Glutamatergic neuron (in vitro differentiated cells): Measurements from ENCODE around the gene VSIG4. TPM values are rescaled to one million over a fixed set of nuclear protein-coding genes. Genes with fewer than 3 reads are reported as not detected.

Experiments
- DNase-seq: peaks from one replicate; pipeline ENCODE4 v3.0.0; 2022
- H3K27ac Mint-ChIP-seq: one replicate; pipeline ENCODE4 v1.8.0; 2020; ENCODE audit warnings: mild to moderate bottlenecking, mixed read lengths, inconsistent platforms; ENCODE audit not compliant: unreplicated experiment
- H3K27me3 Mint-ChIP-seq: one replicate; pipeline ENCODE4 v1.8.0; 2020; ENCODE audit warnings: mild to moderate bottlenecking, moderate library complexity, mixed read lengths, inconsistent platforms; ENCODE audit not compliant: unreplicated experiment
- H3K36me3 Mint-ChIP-seq: one replicate; pipeline ENCODE4 v1.8.0; 2020; ENCODE audit warnings: mild to moderate bottlenecking, mixed read lengths, inconsistent platforms; ENCODE audit not compliant: unreplicated experiment
- H3K4me1 Mint-ChIP-seq: one replicate; pipeline ENCODE4 v1.8.0; 2020; ENCODE audit warnings: mild to moderate bottlenecking, low read depth, mixed read lengths, inconsistent platforms; ENCODE audit not compliant: unreplicated experiment
- H3K4me3 Mint-ChIP-seq: one replicate; pipeline ENCODE4 v1.8.0; 2020; ENCODE audit warnings: mild to moderate bottlenecking, mixed read lengths, inconsistent platforms; ENCODE audit not compliant: unreplicated experiment
- H3K9me3 Mint-ChIP-seq: one replicate; pipeline ENCODE4 v1.8.0; 2020; ENCODE audit warnings: mild to moderate bottlenecking, moderate library complexity, mixed read lengths, inconsistent platforms; ENCODE audit not compliant: unreplicated experiment
- total RNA-seq: library from RNA; stranded (reverse); fragmentation: NEBNext Ultra II Directional; extraction: Animal tissue kit (Norgen Biotek cat#: 25700); gene quantifications from one replicate; pipeline ENCODE4 v1.2.1, GENCODE V29; 2021; ENCODE audit not compliant: unreplicated experiment
- TF ChIP-seq, protein P1 (sequence below): fragments of 200-600 bp; sonication (generic); IDR thresholded peaks from one replicate; pipeline ENCODE4 v1.5.0; 2021; ENCODE audit not compliant: partially characterized antibody, unreplicated experiment

The VSIG4 gene
- total RNA-seq, 1 donor from 2014 or later = not detected

DNA sequence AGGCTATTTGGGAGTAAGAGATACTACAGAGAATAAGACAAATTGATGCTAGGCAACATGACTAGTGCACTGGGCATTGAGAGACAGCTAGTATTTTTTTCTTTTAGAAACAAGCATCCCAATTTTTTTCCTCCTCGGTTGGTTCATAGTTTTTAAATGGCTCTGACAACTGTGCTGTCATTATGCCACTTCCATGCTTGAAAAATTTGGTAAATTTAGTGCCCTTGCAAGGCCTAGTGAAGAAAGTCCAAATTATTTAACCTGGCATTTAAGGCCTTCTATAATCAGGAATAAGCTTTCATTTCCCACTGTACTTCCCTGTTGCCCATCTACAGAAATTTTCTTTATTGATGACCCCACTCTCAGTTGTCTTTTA, 15.8 kb downstream of the VSIG4 start:
- Mint-ChIP-seq H3K36me3 (no peaks in the 10 kb centered on the region), H3K9me3 (no peaks in the 10 kb centered on the region), H3K4me3 (no peak overlapping the region), H3K4me1 (no peaks in the 10 kb centered on the region), H3K27ac (no peak overlapping the region), H3K27me3 (peaks cover 2% of the 10 kb centered on the region)
- no peak for DNase-seq
- TF ChIP-seq, protein P1, sequence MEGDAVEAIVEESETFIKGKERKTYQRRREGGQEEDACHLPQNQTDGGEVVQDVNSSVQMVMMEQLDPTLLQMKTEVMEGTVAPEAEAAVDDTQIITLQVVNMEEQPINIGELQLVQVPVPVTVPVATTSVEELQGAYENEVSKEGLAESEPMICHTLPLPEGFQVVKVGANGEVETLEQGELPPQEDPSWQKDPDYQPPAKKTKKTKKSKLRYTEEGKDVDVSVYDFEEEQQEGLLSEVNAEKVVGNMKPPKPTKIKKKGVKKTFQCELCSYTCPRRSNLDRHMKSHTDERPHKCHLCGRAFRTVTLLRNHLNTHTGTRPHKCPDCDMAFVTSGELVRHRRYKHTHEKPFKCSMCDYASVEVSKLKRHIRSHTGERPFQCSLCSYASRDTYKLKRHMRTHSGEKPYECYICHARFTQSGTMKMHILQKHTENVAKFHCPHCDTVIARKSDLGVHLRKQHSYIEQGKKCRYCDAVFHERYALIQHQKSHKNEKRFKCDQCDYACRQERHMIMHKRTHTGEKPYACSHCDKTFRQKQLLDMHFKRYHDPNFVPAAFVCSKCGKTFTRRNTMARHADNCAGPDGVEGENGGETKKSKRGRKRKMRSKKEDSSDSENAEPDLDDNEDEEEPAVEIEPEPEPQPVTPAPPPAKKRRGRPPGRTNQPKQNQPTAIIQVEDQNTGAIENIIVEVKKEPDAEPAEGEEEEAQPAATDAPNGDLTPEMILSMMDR = no peak

DNA sequence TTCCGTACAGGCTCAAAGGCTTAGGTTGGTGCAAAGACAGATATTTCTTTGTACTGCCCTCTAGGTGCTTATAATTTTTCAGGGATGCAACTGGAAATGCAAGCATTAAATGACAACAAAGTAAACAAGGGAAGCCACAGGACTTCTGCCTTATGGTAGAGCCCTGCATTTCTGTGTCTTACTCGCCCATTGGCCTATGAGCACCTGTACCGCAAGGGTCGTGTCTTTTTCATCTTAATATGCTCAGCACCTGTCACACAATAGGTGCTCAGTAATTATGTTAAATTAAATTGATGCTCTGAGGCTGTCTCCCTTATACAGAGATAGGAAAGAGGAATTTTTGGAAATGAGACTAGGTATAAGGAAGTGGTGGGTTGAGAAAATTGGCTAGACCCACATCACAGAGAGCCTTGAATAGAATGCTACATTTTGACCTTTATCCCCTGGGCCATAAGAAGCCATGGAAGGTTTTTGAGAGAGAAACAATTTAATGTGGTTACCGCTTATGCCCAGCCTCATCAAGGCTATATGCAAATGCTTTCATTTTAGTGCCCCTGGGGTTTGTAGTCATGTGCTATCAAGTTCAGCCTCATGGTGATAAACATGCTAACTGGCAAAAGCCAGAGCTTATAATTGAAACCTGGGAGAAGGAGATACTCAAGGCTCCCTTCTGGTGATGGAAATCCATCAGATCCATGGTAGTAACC, 16.3 kb downstream of the VSIG4 start:
- Mint-ChIP-seq H3K36me3 (no peaks in the 10 kb centered on the region), H3K9me3 (no peaks in the 10 kb centered on the region), H3K4me1 (no peaks in the 10 kb centered on the region), H3K27ac (no peak overlapping the region), H3K27me3 (peaks cover 2% of the 10 kb centered on the region), H3K4me3 (no peak overlapping the region)
- no peak for DNase-seq
- TF ChIP-seq, protein P1 = no peak

DNA sequence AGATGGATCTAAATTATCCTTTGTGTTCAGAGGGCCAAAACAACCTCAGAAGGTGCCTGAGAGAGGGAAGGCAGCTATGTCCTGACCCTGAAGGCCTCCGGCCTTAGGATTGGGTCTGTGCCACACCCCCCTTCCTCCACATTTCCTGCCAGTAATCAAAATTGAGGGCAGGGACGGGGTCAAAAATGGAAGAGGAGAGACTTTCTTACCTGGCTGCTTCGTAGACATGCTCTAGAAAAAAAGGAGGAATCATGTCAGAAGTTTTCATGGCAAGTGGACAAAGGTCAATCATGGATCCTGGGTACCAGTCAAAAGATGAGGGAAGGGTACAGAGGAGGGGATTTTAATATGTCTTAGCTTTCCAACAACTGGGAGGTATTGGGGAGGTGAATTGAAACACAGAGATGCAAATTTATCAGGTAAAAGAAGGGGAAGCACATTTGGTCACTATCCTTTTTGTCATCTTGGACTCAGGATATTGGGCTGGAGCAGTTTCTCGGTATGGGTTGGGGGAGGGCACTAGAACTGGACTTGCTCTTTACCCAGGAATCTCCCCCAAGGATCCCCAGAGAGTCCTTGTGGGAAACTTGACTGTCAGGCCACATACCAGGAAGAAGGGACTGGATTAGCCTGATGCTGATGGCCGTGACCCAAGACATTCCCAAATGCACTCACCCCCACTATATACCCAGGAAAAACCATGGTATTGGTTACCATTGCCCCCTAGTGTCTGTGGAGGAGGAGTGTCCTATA, 17.1 kb downstream of the VSIG4 start:
- Mint-ChIP-seq H3K4me1 (no peaks in the 10 kb centered on the region), H3K27ac (no peak overlapping the region), H3K36me3 (no peaks in the 10 kb centered on the region), H3K9me3 (no peaks in the 10 kb centered on the region), H3K27me3 (peaks cover 2% of the 10 kb centered on the region), H3K4me3 (no peak overlapping the region)
- no peak for DNase-seq
- TF ChIP-seq, protein P1 = no peak

DNA sequence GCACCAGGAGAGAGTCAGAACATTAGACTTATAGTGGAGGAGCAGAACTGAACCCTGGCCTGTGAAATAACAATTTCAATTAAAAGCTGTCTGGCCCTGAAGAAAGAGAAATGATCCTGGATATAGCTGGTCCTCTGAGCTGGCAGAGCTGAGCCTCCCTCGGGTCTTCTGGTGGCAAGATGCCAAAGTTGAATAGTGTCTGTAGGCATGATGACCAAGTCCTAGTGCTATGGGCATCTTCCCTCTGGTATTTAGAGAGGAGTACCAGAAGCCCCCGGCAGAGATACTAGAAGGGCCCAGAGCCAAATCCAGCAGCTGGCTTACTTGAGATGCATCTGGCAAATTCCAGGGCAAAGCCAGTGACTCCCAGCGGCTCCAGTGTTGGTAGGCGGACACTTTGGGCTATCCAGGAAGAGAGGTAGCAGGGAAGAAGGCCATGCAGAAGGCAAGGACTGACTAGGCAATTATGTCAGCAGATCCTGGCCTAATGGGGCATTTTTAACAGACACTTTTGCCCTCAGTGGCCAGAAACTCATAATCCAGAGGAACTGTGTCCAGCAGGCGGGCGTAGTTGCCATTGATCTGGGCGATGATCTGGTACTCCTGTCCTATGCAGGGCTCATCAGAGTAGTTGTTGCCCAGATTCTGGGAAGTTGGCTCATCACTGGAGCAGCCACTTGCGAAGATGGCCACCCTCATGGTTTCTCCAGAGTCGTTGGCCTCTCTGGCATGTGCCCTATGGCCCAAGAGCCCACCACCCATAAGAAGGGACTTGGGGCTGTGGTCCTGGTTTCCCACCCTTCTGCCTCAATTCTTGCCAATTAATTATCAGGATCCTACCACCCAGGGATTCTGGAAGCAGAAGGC, 17.9 kb downstream of the VSIG4 start:
- H3K27me3 Mint-ChIP-seq = peaks cover 2% of the 10 kb centered on the region
- H3K36me3 Mint-ChIP-seq = no peaks in the 10 kb centered on the region
- no peaks in the 10 kb centered on the region for H3K9me3 Mint-ChIP-seq
- no peak overlapping the region for H3K27ac Mint-ChIP-seq
- TF ChIP-seq, protein P1 = no peak
- no peak overlapping the region for H3K4me3 Mint-ChIP-seq
- H3K4me1 Mint-ChIP-seq = peaks cover 1% of the 10 kb centered on the region
- DNase-seq = no peak
